HG03025 (cell line): Measurements from ENCODE around the gene KLHL42.
"Not testable (repeated sequence)": the region's sequence is repeated elsewhere in the genome, so short reads cannot be mapped to it uniquely, and the experiment has no call there.

Experiments used
- ATAC-seq: cut with Tn5 transposase; IDR thresholded peaks from one replicate; pipeline ENCODE4 v1.9.1; 2021; ENCODE audit warnings: mild to moderate bottlenecking, moderate library complexity; ENCODE audit not compliant: unreplicated experiment, low FRiP score

The KLHL42 gene

GRCh38 chr12:27814411-27814810, 34.4 kb downstream of the KLHL42 start:
- no peak for ATAC-seq

- no peak for ATAC-seq
These were observed 35.0 kb downstream of the KLHL42 start for GRCh38 chr12:27814851-27815591.

GRCh38 chr12:27817766-27818165, 37.7 kb downstream of the KLHL42 start:
- ATAC-seq: no peak

- ATAC-seq: no peak
These were observed 38.4 kb downstream of the KLHL42 start for GRCh38 chr12:27818401-27818918.

- ATAC-seq: no peak
These were observed 40.5 kb downstream of the KLHL42 start for GRCh38 chr12:27820564-27820963.

- ATAC-seq: no peak
These were observed 41.4 kb downstream of the KLHL42 start for GRCh38 chr12:27821259-27821973.

- peak; percentile 55 for ATAC-seq
These were observed 42.2 kb downstream of the KLHL42 start for GRCh38 chr12:27822076-27822712.

- ATAC-seq: no peak
These were observed 43.0 kb downstream of the KLHL42 start for GRCh38 chr12:27823038-27823437.

- ATAC-seq: peak; percentile 65
These were observed 44.3 kb downstream of the KLHL42 start for GRCh38 chr12:27824126-27824842.

GRCh38 chr12:27826076-27826475, 46.0 kb downstream of the KLHL42 start:
- ATAC-seq: no peak

GRCh38 chr12:27828196-27828595, 48.2 kb downstream of the KLHL42 start:
- ATAC-seq: no peak

- no peak for ATAC-seq
These were observed 58.6 kb downstream of the KLHL42 start for GRCh38 chr12:27838543-27839185.

- peak; percentile 74 for ATAC-seq
These were observed 60.4 kb downstream of the KLHL42 start for GRCh38 chr12:27840229-27840999.

- ATAC-seq: no peak
These were observed 61.4 kb downstream of the KLHL42 start for GRCh38 chr12:27841392-27841882.

- no peak for ATAC-seq
These were observed 63.7 kb downstream of the KLHL42 start for GRCh38 chr12:27843714-27844245.

GRCh38 chr12:27844366-27845090, 64.5 kb downstream of the KLHL42 start:
- ATAC-seq: no peak

- no peak for ATAC-seq
These were observed 65.2 kb downstream of the KLHL42 start for GRCh38 chr12:27845187-27845586.

GRCh38 chr12:27845706-27846105, 65.7 kb downstream of the KLHL42 start:
- not testable (repeated sequence) for ATAC-seq
